A549 (cell line): ENCODE results near the gene OVOL2.
"Not testable (repeated sequence)": the region's sequence is repeated elsewhere in the genome, so short reads cannot be mapped to it uniquely, and the experiment has no call there.

Source experiments
- ESRRA ChIP-seq: fragments of 150-350 bp; IDR thresholded peaks from 2 replicates; pipeline ENCODE4 v1.6.1; 2014; ENCODE audit warnings: mild to moderate bottlenecking, low read length, borderline replicate concordance
- JUNB ChIP-seq: fragments of >200 bp; sonication (Bioruptor Twin); formaldehyde crosslinking; IDR thresholded peaks from 2 replicates; pipeline ENCODE4 v1.6.1; 2016
- MYC ChIP-seq: IDR thresholded peaks from 2 replicates; pipeline ENCODE4 v1.6.1; 2012; ENCODE audit warnings: mild to moderate bottlenecking, inconsistent platforms, low read length, improper control_type of control experiment, borderline replicate concordance
- USF2 ChIP-seq: fragments of 450-650 bp; IDR thresholded peaks from 2 replicates; pipeline ENCODE4 v1.6.1; 2014; ENCODE audit warnings: antibody characterized with exemption

- not testable (repeated sequence) for TF ChIP-seq ESRRA, JUNB, USF2, MYC
Observed at GRCh38 chr20:18027011-18027410, 30.7 kb downstream of the OVOL2 start.
